ENCODE measurements around the gene ZNF438.

- TF ChIP-seq EP300 (IDR thresholded peaks at IDR 0.05), result no peak
- TF ChIP-seq POLR2A (IDR thresholded peaks at IDR 0.05), result no peak
- TF ChIP-seq, protein P1, sequence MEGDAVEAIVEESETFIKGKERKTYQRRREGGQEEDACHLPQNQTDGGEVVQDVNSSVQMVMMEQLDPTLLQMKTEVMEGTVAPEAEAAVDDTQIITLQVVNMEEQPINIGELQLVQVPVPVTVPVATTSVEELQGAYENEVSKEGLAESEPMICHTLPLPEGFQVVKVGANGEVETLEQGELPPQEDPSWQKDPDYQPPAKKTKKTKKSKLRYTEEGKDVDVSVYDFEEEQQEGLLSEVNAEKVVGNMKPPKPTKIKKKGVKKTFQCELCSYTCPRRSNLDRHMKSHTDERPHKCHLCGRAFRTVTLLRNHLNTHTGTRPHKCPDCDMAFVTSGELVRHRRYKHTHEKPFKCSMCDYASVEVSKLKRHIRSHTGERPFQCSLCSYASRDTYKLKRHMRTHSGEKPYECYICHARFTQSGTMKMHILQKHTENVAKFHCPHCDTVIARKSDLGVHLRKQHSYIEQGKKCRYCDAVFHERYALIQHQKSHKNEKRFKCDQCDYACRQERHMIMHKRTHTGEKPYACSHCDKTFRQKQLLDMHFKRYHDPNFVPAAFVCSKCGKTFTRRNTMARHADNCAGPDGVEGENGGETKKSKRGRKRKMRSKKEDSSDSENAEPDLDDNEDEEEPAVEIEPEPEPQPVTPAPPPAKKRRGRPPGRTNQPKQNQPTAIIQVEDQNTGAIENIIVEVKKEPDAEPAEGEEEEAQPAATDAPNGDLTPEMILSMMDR (IDR thresholded peaks at IDR 0.05), result no peak
- TF ChIP-seq POLR2AphosphoS5 (IDR thresholded peaks at IDR 0.05), result no peak
These were observed 37.7 kb upstream of the ZNF438 start for GRCh38 chr10:31069411-31069810.
